NT2/D1 (cell line): ENCODE results near the gene NDUFA3.

Source experiments
- DNase-seq: peaks from one replicate; pipeline ENCODE4 v3.0.0-alpha.2; 2011; ENCODE audit warnings: low read depth, low spot score
- H3K27me3 ChIP-seq: 2 replicates; pipeline ENCODE4 v1.6.0; 2011; ENCODE audit warnings: mild to moderate bottlenecking; ENCODE audit not compliant: insufficient read length, insufficient read depth
- H3K36me3 ChIP-seq: 2 replicates; pipeline ENCODE4 v1.6.1; 2011; ENCODE audit warnings: mild to moderate bottlenecking, low read length, mixed read lengths; ENCODE audit not compliant: insufficient read depth, insufficient read length
- H3K4me1 ChIP-seq: 2 replicates; pipeline ENCODE4 v1.5.1; 2011; ENCODE audit not compliant: insufficient read depth, insufficient read length
- H3K4me3 ChIP-seq: 2 replicates; pipeline ENCODE4 v1.5.1; 2011; ENCODE audit warnings: low read depth; ENCODE audit not compliant: insufficient read length
- H3K9ac ChIP-seq: 2 replicates; pipeline ENCODE4 v1.6.0; 2011; ENCODE audit warnings: low read depth; ENCODE audit not compliant: insufficient read length
- H3K9me3 ChIP-seq: 2 replicates; pipeline ENCODE4 v1.5.1; 2011; ENCODE audit warnings: mild to moderate bottlenecking, low read length; ENCODE audit not compliant: insufficient read depth
- SUZ12 ChIP-seq: IDR thresholded peaks from 2 replicates; pipeline ENCODE4 v1.6.1; 2011; ENCODE audit not compliant: insufficient read length, insufficient read depth; ENCODE audit errors: extremely low read depth
- YY1 ChIP-seq: IDR thresholded peaks from 2 replicates; pipeline ENCODE4 v1.6.1; 2011; ENCODE audit not compliant: insufficient read length, insufficient read depth
- ZNF274 ChIP-seq: IDR thresholded peaks from 2 replicates; pipeline ENCODE4 v1.6.1; 2011; ENCODE audit warnings: mild to moderate bottlenecking, low read depth, low read length

Gene NDUFA3

DNA sequence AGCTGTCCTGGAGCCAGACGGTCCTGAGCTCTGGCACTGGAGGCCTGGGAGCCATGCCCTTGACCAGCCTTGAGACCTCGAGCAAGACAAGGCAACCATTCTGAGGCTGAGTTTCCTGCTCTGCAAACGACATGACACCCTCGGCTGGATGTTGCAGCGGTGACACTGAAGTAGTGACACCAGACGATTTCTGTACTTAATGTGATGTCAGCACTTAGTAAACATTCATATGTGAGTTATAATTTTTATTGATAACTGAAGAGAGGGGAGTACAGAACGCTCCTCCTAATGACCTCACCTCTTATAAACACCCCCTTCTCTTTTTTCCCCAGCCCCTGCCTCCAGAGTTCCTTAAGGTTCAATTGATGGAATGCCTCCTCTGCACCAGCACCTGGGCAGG, 5.8 kb downstream of the NDUFA3 start:
- peaks cover 73% of the 10 kb centered on the region for H3K36me3 ChIP-seq
- H3K4me3 ChIP-seq: no peak overlapping the region
- no peak overlapping the region for H3K9ac ChIP-seq
- DNase-seq: no peak
- no peaks in the 10 kb centered on the region for H3K27me3 ChIP-seq
- no peaks in the 10 kb centered on the region for H3K9me3 ChIP-seq
- TF ChIP-seq YY1 (no peak), ZNF274 (no peak), SUZ12 (no peak)
- H3K4me1 ChIP-seq: peaks cover 2% of the 10 kb centered on the region

DNA sequence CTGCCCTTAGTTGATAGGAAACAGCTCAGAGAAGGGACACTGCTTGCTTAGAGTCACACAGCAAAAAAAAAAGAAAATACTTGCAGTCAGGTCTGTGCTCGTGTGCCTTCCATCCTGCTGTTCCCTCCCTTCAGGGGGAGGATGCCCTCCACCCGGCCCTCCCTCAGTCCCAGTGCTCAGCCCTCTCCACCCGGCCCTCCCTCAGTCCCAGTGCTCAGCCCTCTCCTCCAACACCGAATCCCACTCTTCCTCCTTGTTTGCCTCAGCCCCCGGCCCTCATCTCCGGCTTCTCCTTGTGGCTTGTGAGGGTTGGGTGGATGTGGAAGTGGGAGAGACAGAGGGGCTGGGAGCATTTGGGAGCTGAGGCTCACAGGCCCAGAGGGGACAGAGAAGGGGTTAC, 7.0 kb downstream of the NDUFA3 start:
- H3K4me3 ChIP-seq: no peak overlapping the region
- TF ChIP-seq ZNF274: no peak
- no peak for TF ChIP-seq SUZ12
- TF ChIP-seq YY1: no peak
- no peaks in the 10 kb centered on the region for H3K27me3 ChIP-seq
- peaks cover 75% of the 10 kb centered on the region for H3K36me3 ChIP-seq
- DNase-seq: no peak
- no peak overlapping the region for H3K9ac ChIP-seq
- H3K9me3 ChIP-seq: no peaks in the 10 kb centered on the region
- H3K4me1 ChIP-seq: peaks cover 2% of the 10 kb centered on the region

DNA sequence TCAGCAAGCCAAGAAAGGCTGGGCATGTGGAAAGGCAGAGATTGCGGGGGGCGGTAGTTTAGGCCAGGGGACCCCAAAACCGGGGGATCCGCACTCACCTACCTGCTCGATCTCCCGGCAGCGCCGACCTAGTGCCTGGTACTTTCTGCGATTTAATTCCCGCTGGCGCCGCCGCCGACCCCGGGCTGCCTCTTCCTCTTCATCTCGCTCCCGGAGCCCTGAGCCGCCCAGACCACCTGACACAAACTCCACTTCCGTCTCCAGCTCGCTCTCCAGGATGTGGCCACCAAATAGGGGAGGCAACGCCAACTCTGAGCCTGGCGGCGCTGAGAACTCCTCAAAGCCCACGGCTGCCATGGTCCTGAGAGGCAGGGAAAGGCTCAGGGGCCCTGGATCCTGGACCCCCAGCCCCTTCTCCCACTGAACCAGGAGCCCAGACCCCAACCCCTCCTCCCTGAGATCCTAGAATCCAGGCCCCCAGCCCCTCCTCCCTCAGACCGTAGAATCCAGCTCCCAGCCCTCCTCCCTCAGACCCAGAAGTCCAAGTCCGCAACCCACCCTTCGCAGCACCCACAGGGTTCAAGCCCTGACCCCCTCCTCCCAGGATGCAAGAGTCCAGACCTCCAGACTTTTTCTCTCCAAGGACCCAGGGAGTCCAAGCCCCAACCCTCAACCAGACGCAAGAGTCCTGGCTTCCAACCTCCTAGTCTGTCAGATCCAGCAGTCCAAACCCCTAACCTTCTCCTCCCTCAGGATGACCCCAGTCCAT, 11.9 kb downstream of the NDUFA3 start:
- no peak for DNase-seq
- H3K4me1 ChIP-seq: no peaks in the 10 kb centered on the region
- peak overlapping the region; percentile 71 for H3K4me3 ChIP-seq
- peaks cover 50% of the 10 kb centered on the region for H3K36me3 ChIP-seq
- no peaks in the 10 kb centered on the region for H3K27me3 ChIP-seq
- TF ChIP-seq YY1: no peak
- no peak for TF ChIP-seq SUZ12
- no peak for TF ChIP-seq ZNF274
- H3K9me3 ChIP-seq: no peaks in the 10 kb centered on the region
- H3K9ac ChIP-seq: peak overlapping the region; percentile 91

DNA sequence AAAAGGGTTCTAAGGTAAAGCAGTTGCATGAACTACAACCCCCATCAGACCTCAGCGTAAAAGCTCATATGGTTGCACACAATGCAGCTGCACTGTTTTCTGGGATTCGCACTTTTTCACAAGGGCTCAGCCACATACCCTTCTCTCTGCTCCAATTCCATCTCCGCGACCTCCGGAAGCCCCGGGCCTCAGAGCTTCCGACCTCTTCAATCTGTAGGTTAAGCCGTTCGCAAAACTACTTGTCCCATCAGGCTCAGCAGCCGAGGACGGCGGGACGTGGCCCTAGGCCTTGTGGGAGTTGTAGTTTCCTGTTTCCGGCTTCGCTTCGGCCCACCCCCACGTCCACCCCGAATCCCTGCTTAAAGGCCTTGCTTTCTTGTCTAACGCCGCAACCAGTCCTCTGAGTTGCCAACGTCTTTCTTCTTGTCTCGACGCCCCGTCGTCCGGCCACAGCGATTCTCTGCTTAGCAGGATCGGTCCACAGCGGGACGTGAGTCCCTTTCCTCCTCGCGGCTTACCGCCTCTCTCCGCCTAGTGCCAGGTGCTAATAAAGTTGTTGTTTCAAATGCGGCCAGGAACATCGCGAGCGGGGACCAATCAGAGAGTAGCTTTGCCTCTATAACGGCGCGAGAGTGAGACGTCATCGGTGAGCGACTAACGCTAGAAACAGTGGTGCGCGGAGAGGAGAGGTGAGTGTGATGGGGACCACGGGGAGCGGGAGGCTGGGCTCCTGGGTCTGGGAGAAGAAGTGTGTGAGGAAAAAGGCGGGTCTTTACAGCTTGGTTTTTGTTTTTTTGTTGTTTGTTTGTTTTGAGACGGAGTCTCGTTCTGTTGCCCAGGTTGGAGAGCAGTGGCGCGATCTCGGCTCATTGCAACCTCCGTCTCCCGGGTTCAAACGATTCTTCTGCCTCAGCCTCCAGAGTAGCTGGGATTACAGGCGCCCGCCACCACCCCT, 12.7 kb downstream of the NDUFA3 start, which contains the start of the genes PRPF31 and TFPT:
PRPF31 (plus strand) TSS at position 646 of the 955 bp plus-strand sequence. CDS start 2,525 bp downstream, outside the sequence.
TFPT (minus strand) TSS at position 549 of the 955 bp plus-strand sequence; CDS start at position 161, 388 bp downstream.
- peaks cover 50% of the 10 kb centered on the region for H3K36me3 ChIP-seq
- peak within 1 kb of the TSS; percentile 91 for H3K9ac ChIP-seq
- peak within 1 kb of the TSS; percentile 71 for H3K4me3 ChIP-seq
- H3K9me3 ChIP-seq: no peaks in the 10 kb centered on the region
- TF ChIP-seq YY1 (peak; percentile 7), SUZ12 (no peak), ZNF274 (no peak)
- DNase-seq: peak; percentile 93
- no peaks in the 10 kb centered on the region for H3K27me3 ChIP-seq
- no peaks in the 10 kb centered on the region for H3K4me1 ChIP-seq

DNA sequence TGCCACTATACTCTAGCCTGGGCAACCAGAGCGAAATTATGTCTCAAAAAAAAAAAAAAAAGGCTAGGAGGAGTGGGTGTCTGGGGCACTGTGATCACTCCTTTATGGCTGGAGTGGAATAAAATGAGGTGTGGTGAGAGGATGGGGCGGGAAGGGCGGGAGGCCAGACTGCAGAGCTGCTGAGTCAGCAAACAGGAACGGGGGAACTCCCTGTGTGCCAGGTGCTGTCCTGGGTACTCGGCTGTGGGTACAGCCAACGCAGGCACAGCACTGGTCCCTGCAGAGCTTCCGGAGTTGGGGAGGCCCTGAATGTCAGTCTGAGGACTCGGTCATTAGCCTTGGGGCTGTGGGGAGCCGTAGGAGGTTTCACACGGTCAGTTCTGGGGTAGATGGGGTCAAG, 18.6 kb downstream of the NDUFA3 start:
- Histone ChIP-seq H3K27me3 (no peaks in the 10 kb centered on the region), H3K36me3 (peaks cover 81% of the 10 kb centered on the region), H3K4me3 (no peak overlapping the region), H3K9me3 (no peaks in the 10 kb centered on the region), H3K4me1 (no peaks in the 10 kb centered on the region), H3K9ac (no peak overlapping the region)
- TF ChIP-seq ZNF274: no peak
- no peak for TF ChIP-seq SUZ12
- no peak for TF ChIP-seq YY1
- no peak for DNase-seq

DNA sequence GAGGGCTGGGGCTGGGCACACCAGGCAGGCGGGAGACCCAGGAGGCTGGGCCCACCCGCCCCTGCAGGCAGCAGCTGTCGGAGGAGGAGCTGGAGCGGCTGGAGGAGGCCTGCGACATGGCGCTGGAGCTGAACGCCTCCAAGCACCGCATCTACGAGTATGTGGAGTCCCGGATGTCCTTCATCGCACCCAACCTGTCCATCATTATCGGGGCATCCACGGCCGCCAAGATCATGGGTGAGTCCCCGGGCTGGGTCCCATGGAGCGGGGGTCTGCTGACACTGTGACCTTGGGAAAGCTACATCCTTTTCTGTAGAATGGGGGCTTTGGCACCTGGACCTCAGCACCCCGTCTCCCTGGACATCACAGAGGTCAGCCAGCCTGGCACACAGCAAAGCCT, 21.0 kb downstream of the NDUFA3 start:
- H3K9ac ChIP-seq: no peak overlapping the region
- H3K4me3 ChIP-seq: no peak overlapping the region
- no peaks in the 10 kb centered on the region for H3K27me3 ChIP-seq
- peaks cover 85% of the 10 kb centered on the region for H3K36me3 ChIP-seq
- no peak for DNase-seq
- TF ChIP-seq YY1 (no peak), ZNF274 (no peak), SUZ12 (no peak)
- no peaks in the 10 kb centered on the region for H3K9me3 ChIP-seq
- no peaks in the 10 kb centered on the region for H3K4me1 ChIP-seq

DNA sequence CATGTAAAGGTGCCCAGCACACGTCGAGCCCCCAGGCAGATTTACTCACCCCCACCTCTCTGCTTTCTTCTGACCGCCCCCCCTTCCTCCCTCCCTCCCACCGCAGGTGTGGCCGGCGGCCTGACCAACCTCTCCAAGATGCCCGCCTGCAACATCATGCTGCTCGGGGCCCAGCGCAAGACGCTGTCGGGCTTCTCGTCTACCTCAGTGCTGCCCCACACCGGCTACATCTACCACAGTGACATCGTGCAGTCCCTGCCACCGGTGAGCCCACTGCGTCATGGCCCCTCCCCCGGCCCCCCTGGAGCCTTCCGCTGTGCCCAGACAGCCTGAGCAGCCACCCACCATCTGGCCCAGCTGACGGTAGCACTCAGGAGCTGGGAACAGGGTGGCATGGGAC, 21.7 kb downstream of the NDUFA3 start:
- H3K36me3 ChIP-seq: peaks cover 86% of the 10 kb centered on the region
- TF ChIP-seq ZNF274: no peak
- TF ChIP-seq SUZ12: no peak
- no peak for TF ChIP-seq YY1
- H3K4me1 ChIP-seq: no peaks in the 10 kb centered on the region
- no peak overlapping the region for H3K4me3 ChIP-seq
- no peak overlapping the region for H3K9ac ChIP-seq
- H3K27me3 ChIP-seq: no peaks in the 10 kb centered on the region
- no peaks in the 10 kb centered on the region for H3K9me3 ChIP-seq
- DNase-seq: no peak
